IMR-90 (cell line): ENCODE measurements around the gene FGGY.
"Not testable (repeated sequence)": the region's sequence is repeated elsewhere in the genome, so short reads cannot be mapped to it uniquely, and the experiment has no call there.

ENCODE experiments used
- CTCF ChIP-seq: conservative IDR thresholded peaks from 2 replicates; pipeline ENCODE4 v1.5.1; 2012; ENCODE audit warnings: mild to moderate bottlenecking, low read depth, low read length, improper control_type of control experiment
- POLR2A ChIP-seq: IDR thresholded peaks from 2 replicates; pipeline ENCODE4 v1.6.1; 2012; ENCODE audit warnings: mild to moderate bottlenecking, low read depth, low read length
- RAD21 ChIP-seq: IDR thresholded peaks from 2 replicates; pipeline ENCODE4 v1.6.1; 2012; ENCODE audit warnings: low read length, improper control_type of control experiment
- RFX5 ChIP-seq: IDR thresholded peaks from 2 replicates; pipeline ENCODE4 v1.8.0; 2012; ENCODE audit warnings: low read depth, mild to moderate bottlenecking, low read length, moderate library complexity
- SMC3 ChIP-seq: fragments of 150-350 bp; IDR thresholded peaks from 2 replicates; pipeline ENCODE4 v1.6.1; 2016; ENCODE audit warnings: low read depth, mild to moderate bottlenecking, antibody characterized with exemption, low read length, moderate library complexity
- TF ChIP-seq, protein P1 (sequence below): fragments of 150-350 bp; IDR thresholded peaks from 2 replicates; pipeline ENCODE4 v1.6.1; 2017; ENCODE audit warnings: mild to moderate bottlenecking, antibody characterized with exemption, low read length, low read depth

DNA sequence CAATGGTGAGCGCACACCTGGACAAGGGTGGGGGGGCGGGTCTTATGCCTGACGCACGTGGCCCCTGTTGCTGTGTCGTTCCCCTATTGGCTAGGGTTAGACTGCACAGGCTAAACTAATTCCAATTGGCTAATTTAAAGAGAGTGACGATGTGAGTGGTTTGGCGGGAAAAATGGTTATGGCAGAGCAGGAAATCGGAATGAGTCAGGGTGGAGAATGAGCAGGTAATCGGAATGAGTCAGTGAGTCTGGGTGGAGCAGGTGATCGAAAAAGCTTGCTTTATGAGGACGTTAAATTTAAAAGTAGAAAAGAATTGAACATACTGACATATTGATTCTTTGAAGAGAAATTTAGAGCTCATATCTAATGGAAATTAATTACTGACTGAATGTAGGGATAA lies 2.8 kb downstream of the FGGY start:
- not testable (repeated sequence) for TF ChIP-seq CTCF, SMC3, POLR2A, RAD21, RFX5
- TF ChIP-seq, protein P1, sequence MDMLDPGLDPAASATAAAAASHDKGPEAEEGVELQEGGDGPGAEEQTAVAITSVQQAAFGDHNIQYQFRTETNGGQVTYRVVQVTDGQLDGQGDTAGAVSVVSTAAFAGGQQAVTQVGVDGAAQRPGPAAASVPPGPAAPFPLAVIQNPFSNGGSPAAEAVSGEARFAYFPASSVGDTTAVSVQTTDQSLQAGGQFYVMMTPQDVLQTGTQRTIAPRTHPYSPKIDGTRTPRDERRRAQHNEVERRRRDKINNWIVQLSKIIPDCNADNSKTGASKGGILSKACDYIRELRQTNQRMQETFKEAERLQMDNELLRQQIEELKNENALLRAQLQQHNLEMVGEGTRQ: not testable (repeated sequence)
